Tibial nerve (tissue), 4 donors: Measurements from ENCODE around the gene MYH7. TPM values are rescaled to one million over a fixed set of nuclear protein-coding genes. Genes with fewer than 3 reads are reported as not detected.
"Not testable (repeated sequence)": the region's sequence is repeated elsewhere in the genome, so short reads cannot be mapped to it uniquely, and the experiment has no call there.

Experiments
- DNase-seq, 2 donors: peaks; one replicate each; pipeline ENCODE4 v3.0.0-alpha.2; 2019; ENCODE audit warnings: low spot score in 2 of 2
- H3K27ac ChIP-seq, 4 donors: fragments of 200-600 bp; sonication (generic) in 3 of 4; one replicate each; pipeline ENCODE4 v1.5.1; 2017 to 2019; ENCODE audit warnings: mild to moderate bottlenecking in 1 of 4
- H3K27me3 ChIP-seq, 2 donors: fragments of 200-600 bp; sonication (generic) in 1 of 2; one replicate each; pipeline versions ENCODE4 v1.5.1 to v1.6.0; 2017 to 2019
- H3K36me3 ChIP-seq, 3 donors: fragments of 200-600 bp; sonication (generic); one replicate each; pipeline ENCODE4 v1.5.1; 2018 to 2019
- H3K4me1 ChIP-seq, 4 donors: fragments of 200-600 bp; sonication (generic) in 3 of 4; one replicate each; pipeline ENCODE4 v1.5.1; 2017 to 2019
- H3K4me3 ChIP-seq, 4 donors: fragments of 200-600 bp; sonication (generic) in 3 of 4; one replicate each; pipeline ENCODE4 v1.5.1; 2017 to 2019; ENCODE audit warnings: mild to moderate bottlenecking in 1 of 4, moderate library complexity in 1 of 4
- H3K9me3 ChIP-seq, 4 donors: fragments of 200-600 bp; sonication (generic) in 3 of 4; one replicate each; pipeline ENCODE4 v1.5.1; 2017 to 2019
- EP300 ChIP-seq, 2 donors: sonication (generic); formaldehyde crosslinking; IDR thresholded peaks; one replicate each; pipeline ENCODE4 v1.6.1; 2017; ENCODE audit warnings: antibody characterized with exemption in 2 of 2, mild to moderate bottlenecking in 1 of 2
- POLR2A ChIP-seq, 2 donors: fragments of 450-650 bp; IDR thresholded peaks; one replicate each; pipeline ENCODE4 v1.6.1; 2017; ENCODE audit warnings: antibody characterized with exemption in 2 of 2, mild to moderate bottlenecking in 2 of 2, moderate library complexity in 2 of 2
- WGBS, 2 donors: methylation state at CpG; one replicate each; pipeline ENCODE4 v1.1.5; 2018; 5-methylcytosine and 5-hydroxymethylcytosine counted together
- total RNA-seq, 4 donors: library from RNA; depleted of rRNA; stranded (reverse); fragments of >200 nt; gene quantifications; one replicate each; pipeline ENCODE4 v1.1.0, GENCODE V29; 2016
- TF ChIP-seq, protein P1 (sequence below), 5 experiments: fragments of 200-600 bp in 3 of 5; fragments of 450-650 bp in 2 of 5; sonication (generic) in 3 of 5; IDR thresholded peaks; one replicate each; pipeline ENCODE4 v1.5.1; 2016 to 2019; ENCODE audit warnings: antibody characterized with exemption in 5 of 5, mild to moderate bottlenecking in 3 of 5, moderate library complexity in 2 of 5

Gene MYH7
- total RNA-seq, 4 donors from 2014 or later: 0.90 TPM; not detected in 3

DNA sequence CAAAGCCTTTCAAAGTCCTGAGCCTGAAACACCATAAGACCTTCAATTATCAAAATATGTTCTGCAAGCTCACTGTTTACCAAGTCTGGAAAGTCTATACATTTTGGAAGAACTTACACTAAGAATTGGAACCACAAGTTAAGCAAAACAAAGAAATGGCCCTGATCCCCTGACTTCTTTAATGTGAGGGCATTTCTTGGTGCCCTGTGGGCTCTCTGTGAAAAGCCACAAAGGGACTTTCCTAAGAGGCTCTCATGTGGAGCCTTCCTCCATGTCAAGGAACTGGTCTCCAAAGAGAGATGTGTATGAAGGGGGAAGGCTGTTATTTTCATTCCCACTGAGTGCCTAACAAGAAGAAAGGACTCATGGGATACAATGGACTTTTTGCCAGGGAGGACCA lies 13.9 kb downstream of the MYH7 start:
- no peak for DNase-seq
- Histone ChIP-seq H3K36me3 (no peaks in the 10 kb centered on the region), H3K27me3 (no peaks in the 10 kb centered on the region), H3K4me3 (no peak overlapping the region), H3K4me1 (no peaks in the 10 kb centered on the region), H3K27ac (no peak overlapping the region), H3K9me3 (no peaks in the 10 kb centered on the region)
- no peak for TF ChIP-seq EP300 (IDR thresholded peaks at IDR 0.05)
- TF ChIP-seq POLR2A (IDR thresholded peaks at IDR 0.05): no peak

DNA sequence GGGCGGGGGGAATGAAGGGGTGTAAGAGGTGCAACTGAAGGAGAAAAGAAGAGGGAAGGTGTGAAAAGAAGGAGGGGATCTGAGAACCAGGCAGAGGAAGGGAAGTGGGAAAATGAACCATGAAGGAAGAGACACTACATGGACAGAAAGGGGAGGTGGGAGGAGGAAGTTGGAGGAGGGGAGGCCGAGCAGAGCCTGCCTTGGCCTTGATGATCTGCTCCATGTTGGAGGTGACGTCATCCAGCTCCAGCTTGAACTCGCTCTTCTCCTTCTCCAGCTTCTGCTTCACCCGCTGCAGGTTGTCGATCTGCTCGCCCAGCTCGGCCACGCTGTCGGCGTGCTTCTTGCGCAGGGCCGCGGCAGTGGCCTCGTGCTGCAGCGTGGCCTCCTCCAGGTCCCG lies 15.8 kb downstream of the MYH7 start:
- H3K36me3 ChIP-seq, H3K27ac ChIP-seq, H3K27me3 ChIP-seq, H3K4me3 ChIP-seq, H3K9me3 ChIP-seq, H3K4me1 ChIP-seq, DNase-seq: not testable (repeated sequence)
- WGBS, 2 donors: 83 to 84% methylated on average over 7 to 10 of the region's 17 CpGs

DNA sequence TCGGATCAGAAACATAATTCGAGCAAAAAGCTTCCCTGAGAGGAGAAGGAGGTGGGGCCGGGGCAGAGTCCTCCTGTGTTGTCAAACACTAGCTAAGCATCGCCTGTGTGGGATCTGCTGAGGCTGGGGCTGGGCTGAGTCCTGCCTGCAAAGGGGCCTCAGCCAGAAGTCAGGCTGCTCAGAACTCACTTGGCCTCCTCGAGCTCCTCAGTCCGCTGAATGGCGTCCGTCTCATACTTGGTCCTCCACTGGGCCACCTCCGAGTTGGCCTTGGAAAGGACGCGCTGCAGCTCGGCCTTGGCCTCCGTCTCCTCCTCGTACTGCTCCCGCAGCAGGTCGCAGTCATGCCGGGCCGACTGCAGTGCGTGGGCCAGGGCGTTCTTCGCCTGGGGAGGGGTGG lies 17.4 kb downstream of the MYH7 start:
- Histone ChIP-seq H3K27me3 (no peaks in the 10 kb centered on the region), H3K36me3 (no peaks in the 10 kb centered on the region), H3K4me1 (no peaks in the 10 kb centered on the region), H3K9me3 (no peaks in the 10 kb centered on the region), H3K27ac (no peak overlapping the region), H3K4me3 (no peak overlapping the region)
- no peak for DNase-seq
- 87% methylated on average over 21 of the region's 21 CpGs for WGBS, 2 donors
- no peak for TF ChIP-seq POLR2A (IDR thresholded peaks at IDR 0.05)
- TF ChIP-seq EP300 (IDR thresholded peaks at IDR 0.05): no peak
- TF ChIP-seq, protein P1, sequence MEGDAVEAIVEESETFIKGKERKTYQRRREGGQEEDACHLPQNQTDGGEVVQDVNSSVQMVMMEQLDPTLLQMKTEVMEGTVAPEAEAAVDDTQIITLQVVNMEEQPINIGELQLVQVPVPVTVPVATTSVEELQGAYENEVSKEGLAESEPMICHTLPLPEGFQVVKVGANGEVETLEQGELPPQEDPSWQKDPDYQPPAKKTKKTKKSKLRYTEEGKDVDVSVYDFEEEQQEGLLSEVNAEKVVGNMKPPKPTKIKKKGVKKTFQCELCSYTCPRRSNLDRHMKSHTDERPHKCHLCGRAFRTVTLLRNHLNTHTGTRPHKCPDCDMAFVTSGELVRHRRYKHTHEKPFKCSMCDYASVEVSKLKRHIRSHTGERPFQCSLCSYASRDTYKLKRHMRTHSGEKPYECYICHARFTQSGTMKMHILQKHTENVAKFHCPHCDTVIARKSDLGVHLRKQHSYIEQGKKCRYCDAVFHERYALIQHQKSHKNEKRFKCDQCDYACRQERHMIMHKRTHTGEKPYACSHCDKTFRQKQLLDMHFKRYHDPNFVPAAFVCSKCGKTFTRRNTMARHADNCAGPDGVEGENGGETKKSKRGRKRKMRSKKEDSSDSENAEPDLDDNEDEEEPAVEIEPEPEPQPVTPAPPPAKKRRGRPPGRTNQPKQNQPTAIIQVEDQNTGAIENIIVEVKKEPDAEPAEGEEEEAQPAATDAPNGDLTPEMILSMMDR (IDR thresholded peaks at IDR 0.05): no peak

DNA sequence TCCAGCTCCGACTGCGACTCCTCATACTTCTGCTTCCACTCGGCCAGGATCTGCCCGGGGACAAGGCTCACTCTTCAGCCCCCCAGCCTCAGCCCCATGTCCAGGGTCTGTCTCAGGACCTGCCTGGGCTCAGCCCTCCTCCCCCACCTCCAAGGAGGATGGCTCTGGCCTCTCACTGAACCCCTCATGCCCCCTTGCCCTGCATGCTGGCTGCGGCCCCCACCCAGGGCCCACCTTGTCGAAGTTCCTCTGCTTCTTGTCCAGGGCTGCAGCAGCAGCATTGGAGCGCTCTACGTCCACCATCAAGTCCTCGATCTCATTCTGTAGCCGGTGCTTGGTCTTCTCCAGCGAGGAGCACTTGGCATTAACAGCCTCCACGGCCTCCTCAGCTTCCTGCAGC lies 18.2 kb downstream of the MYH7 start:
- not testable (repeated sequence) for H3K36me3 ChIP-seq, H3K27ac ChIP-seq, H3K27me3 ChIP-seq, H3K4me1 ChIP-seq, H3K4me3 ChIP-seq, DNase-seq, H3K9me3 ChIP-seq
- 86 to 90% methylated on average over 12 of the region's 12 CpGs for WGBS, 2 donors

DNA sequence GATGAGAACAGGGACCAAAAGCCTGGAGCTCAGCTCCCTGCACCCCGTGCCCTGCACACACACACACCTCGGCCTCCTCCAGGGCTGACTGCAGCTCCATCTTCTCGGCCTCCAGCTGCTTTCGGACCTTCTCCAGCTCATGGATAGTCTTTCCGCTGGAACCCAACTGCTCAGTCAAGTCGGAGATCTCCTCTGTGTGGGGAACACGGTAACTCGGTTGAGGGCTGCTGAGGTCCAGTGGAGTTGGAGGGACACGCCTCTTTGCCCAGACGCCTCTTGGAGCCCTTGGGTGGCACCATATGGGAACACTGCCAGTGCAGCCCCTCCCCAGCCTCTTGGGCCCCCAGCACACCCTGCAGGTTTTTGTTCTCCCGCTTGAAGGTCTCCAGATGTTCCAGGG lies 18.7 kb downstream of the MYH7 start:
- TF ChIP-seq POLR2A (IDR thresholded peaks at IDR 0.05) (no peak), EP300 (IDR thresholded peaks at IDR 0.05) (no peak)
- TF ChIP-seq, protein P1 (IDR thresholded peaks at IDR 0.05): no peak
- WGBS, 2 donors: 79 to 91% methylated on average over 11 of the region's 11 CpGs
- no peak for DNase-seq

DNA sequence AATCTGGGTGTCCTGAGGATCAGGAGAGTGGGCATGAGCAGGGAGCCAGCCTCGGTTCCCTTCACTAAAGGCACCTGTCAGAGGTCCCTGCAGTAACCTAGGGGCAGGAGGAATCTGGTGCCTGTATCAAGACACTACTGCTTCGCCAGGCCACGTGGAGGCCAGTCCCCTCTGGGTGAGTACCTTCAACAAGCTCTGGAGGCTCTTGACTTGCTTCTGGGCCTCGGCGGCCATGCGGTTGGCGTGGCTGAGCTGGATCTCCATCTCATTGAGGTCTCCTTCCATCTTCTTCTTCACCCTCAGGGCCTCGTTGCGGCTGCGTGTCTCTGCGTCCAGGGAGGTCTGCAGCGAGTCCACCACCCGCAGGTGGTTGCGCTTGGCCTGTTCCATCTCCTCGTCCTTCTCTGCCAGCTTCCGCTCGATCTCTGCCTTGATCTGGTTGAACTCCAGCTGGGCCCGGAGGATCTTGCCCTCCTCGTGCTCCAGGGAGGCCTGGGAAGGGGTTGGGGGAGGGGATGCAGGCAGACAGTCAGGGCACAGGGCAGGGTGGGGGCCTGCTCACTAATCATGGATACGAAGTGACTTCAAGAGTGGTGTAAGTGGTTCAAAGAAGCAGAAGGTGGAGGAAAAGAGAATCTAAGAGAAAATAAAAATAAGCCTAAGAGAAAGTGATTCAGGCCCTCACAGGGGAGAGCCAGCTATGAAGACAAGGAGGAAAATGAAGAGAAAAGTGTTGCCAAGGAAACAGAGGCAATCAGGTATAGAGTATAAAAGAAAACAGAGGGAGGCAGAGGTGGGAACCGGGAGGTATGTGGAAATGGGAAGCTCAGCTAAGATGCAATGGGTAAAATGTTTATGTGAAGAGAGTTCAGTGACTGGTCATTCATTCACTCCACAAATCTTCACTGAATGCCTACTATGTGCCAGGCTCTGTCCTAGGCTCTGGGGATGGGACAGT lies 19.4 kb downstream of the MYH7 start:
- H3K27me3 ChIP-seq: no peaks in the 10 kb centered on the region
- no peaks in the 10 kb centered on the region for H3K9me3 ChIP-seq
- TF ChIP-seq, protein P1 (IDR thresholded peaks at IDR 0.05): no peak
- TF ChIP-seq EP300 (IDR thresholded peaks at IDR 0.05): no peak
- TF ChIP-seq POLR2A (IDR thresholded peaks at IDR 0.05): no peak
- H3K4me3 ChIP-seq: no peak overlapping the region
- H3K27ac ChIP-seq: no peak overlapping the region
- no peak for DNase-seq
- no peaks in the 10 kb centered on the region for H3K4me1 ChIP-seq
- whole genome bisulfite sequencing, 2 donors: 78 to 82% methylated on average over 21 of the region's 21 CpGs
- no peaks in the 10 kb centered on the region for H3K36me3 ChIP-seq

More for the DNA sequence above, 18.7 kb downstream of the MYH7 start:
- H3K4me1 ChIP-seq: no peaks in the 10 kb centered on the region
- no peak overlapping the region for H3K27ac ChIP-seq
- H3K4me3 ChIP-seq: no peak overlapping the region
- H3K27me3 ChIP-seq: no peaks in the 10 kb centered on the region
- no peaks in the 10 kb centered on the region for H3K36me3 ChIP-seq
- no peaks in the 10 kb centered on the region for H3K9me3 ChIP-seq
